HL-60 (cell line): ENCODE measurements around the gene PCDH15.

Experiments
- CTCF ChIP-seq: IDR thresholded peaks from one replicate; pipeline ENCODE4 v1.5.1; 2011; ENCODE audit warnings: low read length, control low read depth, inconsistent platforms; ENCODE audit not compliant: insufficient read depth
- GABPA ChIP-seq: IDR thresholded peaks from 2 replicates; pipeline ENCODE4 v1.6.1; 2012; ENCODE audit warnings: low read depth
- POLR2AphosphoS5 ChIP-seq: IDR thresholded peaks from 2 replicates; pipeline ENCODE4 v1.6.1; 2012; ENCODE audit warnings: low read depth

GRCh38 chr10:54496852-54497251 is 304.2 kb downstream of the PCDH15 start:
- TF ChIP-seq CTCF (no peak), GABPA (no peak), POLR2AphosphoS5 (no peak)
